HG03432 (cell line): ENCODE data around the gene CEBPG.

Experiments
- ATAC-seq: cut with Tn5 transposase; IDR thresholded peaks from one replicate; pipeline ENCODE4 v1.9.1; 2021; ENCODE audit warnings: mild to moderate bottlenecking, moderate library complexity; ENCODE audit not compliant: unreplicated experiment

The CEBPG gene

DNA sequence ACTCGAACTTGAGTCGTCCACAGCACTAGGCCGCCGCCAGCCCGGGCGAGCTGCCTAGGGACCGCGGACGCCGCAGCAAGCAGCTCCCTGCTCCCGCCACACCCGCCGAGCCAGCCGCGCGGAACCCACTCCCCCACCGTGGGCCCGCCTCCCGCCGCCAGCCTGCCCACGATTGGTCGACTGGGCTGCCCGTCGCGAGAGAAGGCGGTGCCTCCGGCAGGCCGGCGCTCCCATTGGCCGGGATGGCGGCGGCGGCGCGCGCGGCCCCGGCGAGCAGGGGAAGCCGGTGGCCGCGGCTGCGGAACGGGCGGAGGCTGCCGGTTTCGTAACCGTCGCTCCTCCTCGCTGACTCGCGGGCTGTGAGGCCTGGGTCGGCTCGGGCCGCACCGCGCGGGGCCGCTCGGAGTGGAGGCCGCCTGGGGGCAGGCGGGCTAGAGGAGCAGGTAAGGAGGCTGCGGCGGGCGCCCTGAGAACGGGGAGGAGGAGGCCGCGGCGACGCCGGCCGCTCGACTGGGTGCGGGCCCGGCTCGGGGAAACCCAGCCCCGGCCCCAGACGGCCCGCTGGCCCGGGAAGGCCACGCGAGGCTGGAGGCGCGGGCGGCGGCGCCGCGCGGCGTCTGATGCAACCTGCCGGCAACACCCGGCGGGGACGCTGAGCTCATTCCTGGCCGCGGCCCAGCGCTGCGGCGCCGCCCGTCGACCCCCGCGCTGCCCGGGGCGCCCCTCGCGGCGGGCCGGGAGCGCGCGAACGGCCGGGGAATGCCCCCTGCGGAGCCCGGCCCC is at the start of gene CEBPG:
CEBPG (plus strand) TSS at position 257 of the 783 bp plus-strand sequence. CDS start 5,531 bp downstream, outside the sequence.
- ATAC-seq: peak; percentile 90

DNA sequence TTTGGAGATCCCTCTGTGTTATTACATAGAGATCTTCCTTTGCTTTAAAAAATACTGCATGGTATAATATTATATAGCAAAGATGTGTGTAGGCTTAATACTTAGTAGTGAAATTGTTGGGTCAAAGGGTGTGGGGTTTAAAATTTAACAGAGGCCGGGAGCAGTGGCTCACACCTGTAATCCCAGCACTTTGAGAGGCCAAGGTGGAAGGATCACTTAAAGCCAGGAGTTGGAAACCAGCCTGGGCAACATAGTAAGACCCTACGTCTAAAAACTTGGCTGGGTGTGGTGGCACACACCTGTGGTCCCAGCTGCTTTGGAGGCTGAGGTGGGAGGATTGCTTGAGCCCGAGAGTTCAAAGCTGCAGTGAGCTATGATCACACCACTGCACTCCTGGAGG is 48.9 kb upstream of the CEBPG start:
- ATAC-seq: no peak

DNA sequence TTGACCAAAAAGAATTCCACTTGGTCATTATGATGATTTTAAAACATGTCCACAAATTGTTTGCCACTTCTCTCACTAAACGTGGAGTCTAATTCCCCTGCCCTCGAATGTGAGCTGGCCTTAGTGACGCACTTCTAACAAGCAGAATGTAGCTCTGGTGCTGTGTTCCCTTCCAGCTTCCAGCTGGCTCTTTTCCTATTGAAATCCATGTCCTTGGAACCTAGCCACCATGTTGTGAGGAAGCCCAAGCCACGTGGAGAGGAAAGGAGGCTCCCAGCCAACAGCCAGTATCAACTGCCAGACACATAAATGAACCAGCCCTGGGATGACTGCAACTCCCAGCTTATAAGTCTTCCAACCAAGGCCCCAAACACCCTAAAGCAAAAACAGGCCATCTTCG is 47.6 kb upstream of the CEBPG start:
- no peak for ATAC-seq

DNA sequence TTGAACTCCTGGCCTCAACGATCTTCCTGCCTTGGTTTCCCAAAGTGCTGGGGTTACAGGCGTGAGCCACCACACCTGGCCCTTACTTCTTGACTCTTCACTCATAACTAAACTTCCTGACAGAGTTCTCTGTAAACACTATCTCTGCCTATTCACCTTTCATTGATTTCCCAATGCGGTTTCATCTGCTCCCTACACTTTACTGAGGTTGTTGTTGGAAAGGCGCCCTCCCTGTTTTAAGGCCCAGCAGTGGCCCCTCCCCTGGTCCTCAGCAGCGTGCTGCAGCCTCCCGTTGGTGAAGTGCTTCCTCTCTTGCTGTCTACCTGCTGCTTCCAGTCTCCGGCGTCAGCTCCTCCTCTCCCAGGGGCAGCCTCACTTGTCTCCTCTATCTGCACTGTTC is 44.4 kb upstream of the CEBPG start:
- ATAC-seq: no peak

DNA sequence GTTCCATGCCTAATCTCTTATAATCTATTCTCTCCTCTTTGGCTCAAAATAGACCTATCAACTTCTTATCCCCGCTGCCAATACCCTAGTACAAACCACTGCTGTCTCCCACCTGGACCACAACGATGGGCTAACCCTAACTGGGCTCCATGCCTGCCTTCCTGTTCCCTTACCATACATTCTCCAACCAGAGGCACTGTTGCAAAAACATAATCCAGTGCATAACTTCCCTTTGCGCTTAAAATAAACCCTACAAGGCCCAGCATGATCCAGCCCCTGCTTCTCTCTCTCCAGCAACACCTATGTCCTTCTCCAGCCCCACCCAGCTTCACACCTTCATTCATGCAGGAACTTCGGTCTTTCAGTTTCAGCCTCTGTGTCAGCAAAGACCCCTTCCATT is 43.8 kb upstream of the CEBPG start:
- no peak for ATAC-seq

DNA sequence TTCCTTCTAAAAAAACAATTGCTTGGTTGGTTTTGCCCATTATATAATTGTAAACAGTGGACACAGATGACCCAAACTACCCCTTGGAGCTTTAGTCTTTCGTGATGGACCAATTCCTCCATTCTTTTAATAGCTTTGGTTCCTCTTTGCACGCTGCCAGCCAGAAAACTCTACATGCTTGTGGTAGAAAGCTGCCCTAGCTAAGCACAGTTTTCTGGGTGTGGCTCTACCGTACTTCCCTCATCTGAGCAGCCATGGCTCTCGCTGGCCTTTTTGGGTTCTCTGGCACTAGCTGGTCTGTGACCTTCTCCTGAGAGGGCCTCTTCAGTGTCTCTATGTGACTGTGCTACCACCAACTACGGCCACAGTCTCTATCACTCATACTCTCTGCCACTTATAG is 41.3 kb upstream of the CEBPG start:
- ATAC-seq: no peak

DNA sequence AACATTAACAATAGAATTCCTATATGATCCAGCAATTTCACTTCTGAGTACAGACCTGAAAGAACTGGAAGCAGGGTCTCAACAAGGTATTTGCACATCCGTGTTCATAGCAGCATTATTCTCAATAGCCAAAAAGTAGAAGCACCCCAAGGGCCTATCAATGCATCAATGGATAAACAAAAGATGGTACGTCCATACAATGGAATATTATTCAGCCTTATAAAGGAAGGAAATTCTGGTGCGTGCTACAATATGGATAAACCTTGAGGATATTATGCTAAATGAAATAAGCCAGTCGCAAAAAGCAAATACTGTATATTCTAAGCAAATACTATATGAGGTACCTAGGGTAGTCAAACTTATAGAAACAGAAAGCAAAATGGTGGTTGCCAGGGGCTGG is 40.4 kb upstream of the CEBPG start:
- ATAC-seq: no peak

DNA sequence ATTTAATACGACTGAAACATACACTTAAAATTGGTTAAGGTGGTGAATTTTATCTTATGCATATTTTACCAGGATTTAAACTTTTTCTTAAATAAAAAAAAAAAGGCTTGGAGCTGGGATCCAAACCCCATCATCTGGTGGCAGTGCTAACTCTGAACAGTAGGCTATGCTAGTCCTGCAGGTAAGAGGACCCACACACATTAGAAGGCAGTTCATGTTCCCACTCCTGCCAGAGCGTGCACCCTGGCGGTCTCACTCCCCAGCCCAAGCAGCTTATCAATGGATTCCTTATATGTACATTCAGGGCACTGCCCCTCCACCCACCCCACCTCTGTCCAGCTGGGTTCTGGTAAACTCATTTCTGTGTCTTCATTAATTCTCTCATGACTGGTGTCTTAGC is 39.9 kb upstream of the CEBPG start:
- ATAC-seq: no peak

DNA sequence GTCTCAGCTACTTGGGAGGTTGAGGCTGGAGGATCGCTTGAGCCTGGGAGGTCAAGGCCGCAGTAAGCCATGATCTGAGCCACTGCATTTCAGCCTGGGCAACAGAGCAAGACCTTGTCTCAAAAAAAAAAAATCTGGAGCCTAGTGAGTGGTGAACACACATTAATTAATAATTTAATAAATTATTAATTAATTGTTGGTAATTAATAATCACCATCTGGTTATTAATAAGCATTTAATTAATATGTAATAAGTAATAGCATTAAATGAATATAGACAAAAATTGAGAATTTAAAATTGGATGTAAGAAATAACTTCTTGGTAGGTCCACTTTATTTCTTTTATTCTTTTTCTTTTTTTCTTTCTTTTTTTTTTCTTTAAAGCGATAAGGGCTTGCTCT is 39.2 kb upstream of the CEBPG start:
- ATAC-seq: no peak

DNA sequence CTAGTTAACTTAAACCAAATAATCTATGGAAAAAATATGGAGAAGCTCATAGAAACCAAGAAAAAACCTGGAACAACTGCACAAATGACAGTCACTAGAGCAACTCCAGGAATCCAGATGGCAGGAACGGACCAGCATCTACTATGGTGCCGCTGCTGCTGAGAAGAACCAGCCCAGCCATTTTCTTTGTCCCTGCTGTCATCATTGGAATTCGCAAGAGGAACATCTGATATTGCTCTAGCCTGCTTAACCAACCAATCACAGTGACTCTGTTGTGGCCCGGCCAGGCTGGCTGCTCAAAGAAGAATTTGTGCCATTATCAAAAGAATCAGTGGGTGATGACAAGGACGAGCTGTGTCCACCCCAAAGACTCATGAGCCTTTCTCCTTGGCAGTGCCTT is 38.1 kb upstream of the CEBPG start:
- no peak for ATAC-seq

DNA sequence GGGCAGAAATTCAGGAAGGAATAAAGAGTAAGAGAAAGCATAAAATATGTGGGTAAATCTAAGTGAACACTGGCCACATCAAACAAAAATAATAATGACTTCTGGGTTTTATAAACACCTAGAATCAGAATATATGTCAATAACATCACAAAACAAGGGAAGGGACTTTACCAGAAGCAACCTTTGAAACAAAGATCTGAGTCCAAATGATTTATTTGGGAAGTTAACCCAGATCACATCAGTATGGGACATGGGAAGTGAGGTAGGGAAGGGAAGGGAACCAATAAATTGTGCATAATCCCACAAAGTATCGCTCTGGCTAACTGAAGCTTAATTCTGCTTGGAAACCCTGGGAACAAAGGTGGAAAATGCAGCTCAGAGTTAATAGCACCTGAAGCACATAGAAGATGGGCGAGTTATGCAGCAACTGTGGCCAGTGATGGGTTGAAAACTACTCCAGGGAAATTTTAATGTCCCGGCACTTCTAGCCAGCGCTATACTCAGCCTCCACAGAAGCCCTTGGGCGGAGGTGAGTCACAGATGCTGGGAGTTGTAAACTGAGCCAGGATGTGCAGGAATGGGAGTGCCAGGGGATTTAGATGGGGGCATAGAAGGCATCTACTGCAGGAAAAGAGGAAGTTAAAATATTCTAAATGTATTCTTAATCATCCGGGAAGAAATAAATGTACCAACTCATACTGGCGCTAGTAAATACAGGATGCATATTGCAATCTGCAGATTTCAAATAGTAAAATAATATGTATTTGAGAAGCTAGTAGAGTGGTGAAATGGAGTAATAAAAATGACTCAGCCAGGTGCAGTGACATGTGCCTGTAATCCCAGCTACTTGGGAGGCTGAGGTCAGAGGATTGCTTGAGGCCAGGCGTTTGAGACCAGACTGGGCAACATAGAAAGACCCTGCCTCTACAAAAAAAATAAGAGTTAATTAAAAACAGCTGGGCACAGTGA is 34.2 kb upstream of the CEBPG start:
- no peak for ATAC-seq

DNA sequence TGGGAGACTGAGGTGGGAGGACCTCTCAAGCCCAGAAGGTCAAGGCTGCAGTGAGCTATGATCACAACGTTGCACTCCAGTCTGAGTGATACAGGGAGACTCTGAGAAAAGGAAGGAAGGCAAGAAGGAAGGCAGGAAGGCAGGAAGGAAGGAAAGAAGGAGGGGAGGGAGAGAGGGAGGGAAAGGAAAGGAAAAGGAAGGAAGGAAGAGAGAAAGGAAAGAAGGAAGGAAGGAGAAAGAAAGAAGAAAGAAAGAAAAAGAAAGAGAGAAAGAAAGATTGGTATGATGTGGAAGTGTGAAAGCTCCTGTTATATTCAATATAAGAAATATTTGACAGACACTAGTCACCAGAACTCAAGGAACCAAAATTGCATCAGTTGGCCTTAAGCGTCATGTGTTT is 32.5 kb upstream of the CEBPG start:
- ATAC-seq: no peak

DNA sequence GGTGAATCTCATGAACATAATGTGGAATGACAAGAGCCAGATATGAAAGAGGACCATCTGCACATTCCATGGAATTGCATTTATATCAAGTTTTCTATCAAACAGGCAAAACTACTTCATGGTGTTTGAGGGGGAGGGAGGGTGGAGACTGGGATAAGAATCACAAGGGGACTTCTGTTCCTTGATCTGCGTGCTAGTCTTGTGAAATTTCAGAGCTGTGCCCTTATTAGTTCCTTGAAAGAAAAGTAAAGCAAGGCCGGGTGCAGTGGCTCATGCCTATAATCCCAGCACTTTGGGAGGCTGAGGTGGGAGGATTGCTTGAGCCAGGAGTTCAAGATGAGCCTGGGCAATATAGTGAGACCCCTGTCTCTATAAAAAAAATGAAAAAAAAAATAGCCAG is 30.2 kb upstream of the CEBPG start:
- no peak for ATAC-seq

DNA sequence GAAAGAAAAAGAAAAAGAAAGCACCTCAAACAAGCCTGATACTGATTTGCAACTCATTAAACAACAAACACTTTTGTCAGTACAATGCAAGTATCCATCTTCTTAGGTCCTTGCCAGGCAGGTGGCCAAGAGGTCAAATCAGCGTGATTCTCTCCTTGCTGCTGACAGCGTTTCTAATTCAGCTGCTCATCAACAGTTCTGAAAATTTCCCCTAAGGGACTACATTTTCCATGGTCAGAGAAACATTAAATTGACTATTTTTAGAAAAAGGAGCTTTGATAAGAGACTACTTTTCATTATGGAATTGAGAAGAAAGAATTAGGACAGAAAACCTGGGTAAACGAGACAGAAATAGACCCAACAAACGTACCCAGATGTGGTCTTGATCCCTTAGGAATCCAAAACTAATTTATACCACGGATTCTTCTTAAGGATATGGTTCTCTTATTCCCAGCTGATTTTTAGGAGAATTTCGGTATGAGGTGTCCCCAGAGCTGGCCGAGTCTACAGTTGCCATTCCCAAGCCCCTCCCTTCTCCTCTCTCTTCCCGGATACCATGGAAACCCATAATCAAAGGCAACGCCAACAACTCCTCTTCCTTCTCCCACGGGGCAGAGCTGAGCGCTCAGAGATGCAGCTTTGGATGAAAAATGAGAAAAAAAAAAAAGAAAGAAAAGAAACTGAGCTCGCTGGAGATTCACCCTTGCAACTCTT is 29.5 kb upstream of the CEBPG start:
- ATAC-seq: no peak

DNA sequence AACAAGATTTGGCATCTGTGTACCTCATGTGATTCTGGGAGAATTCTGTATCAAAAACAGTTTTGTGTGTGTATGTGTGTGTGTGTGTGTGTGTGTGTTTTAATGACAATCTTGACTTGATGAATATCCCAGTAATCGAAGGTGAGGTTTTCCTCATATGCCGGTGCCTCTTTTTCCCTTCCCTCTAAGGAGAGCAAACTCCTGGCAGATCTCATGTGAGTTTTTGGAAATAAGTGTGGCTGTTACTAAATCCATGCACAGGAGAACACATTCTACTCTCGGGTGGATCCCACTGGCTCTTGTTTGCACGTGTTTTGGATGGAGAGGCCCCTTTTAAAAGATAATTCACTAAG is 29.0 kb upstream of the CEBPG start:
- no peak for ATAC-seq

DNA sequence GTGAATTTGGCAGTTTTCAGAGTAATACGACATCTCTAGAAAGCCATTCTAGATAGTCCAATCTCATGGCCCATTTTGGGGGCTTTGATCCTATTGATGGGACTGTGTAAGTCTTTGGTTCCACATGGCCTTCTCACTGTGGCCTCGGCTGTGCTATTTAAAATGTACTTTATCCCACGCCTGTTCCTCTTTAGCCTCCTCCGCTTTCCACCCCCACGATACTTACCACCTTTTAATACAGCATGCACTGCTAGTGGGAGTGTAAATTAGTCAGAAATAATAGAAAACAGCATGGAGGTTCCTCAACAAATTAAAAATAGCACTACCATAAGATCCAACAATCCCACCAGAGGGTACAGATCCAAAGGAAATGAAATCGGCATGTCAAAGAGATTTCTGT is 28.3 kb upstream of the CEBPG start:
- ATAC-seq: no peak

DNA sequence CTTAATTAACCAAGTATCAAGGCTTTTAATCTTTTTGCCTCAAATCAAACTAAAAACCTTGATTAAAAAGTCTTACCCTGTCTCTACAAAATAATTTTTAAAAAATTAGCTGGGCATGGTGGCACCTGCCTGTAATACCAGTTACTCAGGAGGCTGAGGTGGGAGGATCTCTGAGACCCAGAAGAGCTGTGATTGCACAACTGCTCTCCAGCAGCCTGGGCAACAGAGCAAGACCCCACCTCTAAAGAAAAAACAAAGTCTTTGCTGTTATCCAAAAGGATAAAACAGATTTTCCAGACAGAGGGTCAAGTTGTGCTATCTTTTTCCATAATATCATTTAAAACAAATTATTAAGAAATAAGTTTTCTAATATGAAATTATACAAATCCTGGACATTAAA is 26.8 kb upstream of the CEBPG start:
- no peak for ATAC-seq

DNA sequence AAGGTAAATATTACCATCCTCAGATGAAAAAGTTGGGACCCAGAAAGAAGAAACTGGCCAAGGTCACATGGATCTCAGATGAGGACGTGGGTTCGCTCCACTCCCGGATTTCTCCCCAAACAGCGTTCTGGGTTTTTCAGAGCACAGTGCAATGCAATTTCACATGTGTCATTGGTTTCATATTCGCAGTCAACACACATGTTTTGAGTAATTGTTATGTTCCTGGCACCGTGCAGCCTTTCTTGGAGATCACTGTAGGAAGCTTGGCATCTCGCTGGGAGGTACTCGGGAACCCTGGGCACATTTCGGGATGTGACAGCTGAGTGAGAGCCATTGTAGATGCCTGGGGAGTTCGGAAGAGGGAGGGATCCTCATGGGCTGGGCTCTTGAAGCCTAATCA is 26.2 kb upstream of the CEBPG start:
- ATAC-seq: no peak

DNA sequence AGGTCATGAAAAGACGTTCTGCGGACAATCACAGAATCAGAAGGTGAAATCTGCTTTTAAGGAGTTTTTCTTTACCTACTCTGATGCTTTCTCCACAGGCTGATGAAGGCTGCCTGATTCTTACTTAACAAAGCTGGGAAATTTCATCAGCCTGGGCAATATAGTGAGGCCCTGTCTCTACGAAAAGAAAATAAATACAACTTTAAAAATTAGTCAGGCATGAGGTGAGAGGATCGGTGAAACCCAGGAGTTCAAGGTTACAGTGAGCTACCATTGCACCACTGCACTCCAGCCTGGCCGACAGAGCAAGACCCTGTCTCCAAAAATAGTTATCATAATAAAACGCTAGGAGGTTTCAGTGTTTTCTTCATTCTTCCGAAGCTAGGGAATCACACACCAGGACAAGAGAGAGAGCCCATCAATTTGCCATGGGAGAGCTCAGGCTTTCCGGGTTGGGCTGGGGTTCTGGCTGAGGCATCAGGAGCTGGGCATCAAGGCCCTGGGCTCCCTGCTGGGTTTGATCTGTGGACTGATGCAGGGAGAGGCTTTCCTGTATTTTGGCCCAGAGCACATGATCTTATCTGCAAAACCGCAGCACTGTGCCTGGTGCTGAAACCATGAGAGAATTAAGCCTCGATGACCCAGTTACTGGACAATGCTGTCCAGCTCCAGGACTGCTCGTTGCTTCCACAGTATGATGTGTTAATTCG is 25.1 kb upstream of the CEBPG start:
- no peak for ATAC-seq

DNA sequence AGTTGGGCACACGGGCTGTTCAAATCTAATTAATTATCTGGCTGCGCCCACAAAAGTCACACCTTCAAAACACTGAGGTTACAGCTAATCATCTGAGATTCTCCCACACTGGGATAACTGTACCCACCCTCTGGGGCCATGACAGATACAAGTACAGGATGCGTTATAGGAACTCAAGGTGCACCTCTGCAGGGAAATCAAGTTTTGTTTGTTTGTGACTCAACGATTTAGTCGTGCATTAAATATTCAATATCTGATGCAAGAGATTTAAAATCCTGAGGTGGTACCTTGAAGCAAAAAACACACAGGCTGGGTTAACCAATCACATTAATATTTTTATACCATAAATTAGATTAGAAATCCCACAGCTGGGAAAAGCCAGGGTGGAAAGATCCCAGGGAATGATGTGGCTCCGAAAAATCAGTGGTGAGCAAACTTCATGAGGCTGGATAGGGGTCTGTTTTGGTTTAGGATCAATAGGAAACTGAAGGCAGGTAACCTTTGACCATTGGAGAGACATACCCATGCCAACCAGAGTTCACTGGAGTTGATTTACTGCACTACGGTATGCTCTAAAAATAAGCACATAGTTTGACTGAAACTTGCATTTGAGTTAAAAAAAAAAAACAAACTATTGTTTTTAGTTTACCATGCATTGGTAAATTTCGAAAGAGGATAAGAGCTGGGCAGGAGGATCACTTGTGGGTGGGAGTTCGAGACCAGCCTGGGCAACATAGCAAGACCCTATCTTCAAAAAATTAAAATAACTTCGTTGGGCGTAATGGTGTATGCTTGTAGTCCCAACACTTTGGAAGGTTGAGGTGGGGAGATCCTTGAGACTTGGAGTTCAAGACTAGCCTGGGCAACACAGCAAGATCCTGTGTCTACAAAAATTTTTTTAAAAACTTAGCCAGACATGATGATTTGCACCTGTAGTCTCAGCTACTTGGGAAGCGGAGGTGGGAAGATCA is 23.9 kb upstream of the CEBPG start:
- ATAC-seq: no peak
